Panc1 (cell line): ENCODE results near the gene R3HDML. TPM values are rescaled to one million over a fixed set of nuclear protein-coding genes. Genes with fewer than 3 reads are reported as not detected.

Experiments used
- ATAC-seq: fragments of 200-7000 bp; cut with Tn5 transposase; 2 replicates; pipeline ENCODE4 v1.9.1; 2020; ENCODE audit warnings: mild to moderate bottlenecking, moderate library complexity
- BruUV-seq: library from RNA; stranded (reverse); fragments of 400-500 nt; replicated peaks from 2 replicates; lab custom pipeline; 2021; lab: Mats Ljungman, UMichigan
- CTCF ChIA-PET: fragments of 300-600 bp; sonication (Branson Sonifier 250); formaldehyde crosslinking; loops from one replicate; lab custom pipeline; 2022; ENCODE audit warnings: antibody characterized with exemption; lab: Charles Lee
- POLR2A ChIA-PET: fragments of 300-600 bp; sonication (Branson Sonifier 250); formaldehyde crosslinking; loops from one replicate; lab custom pipeline; 2022; ENCODE audit warnings: antibody characterized with exemption; lab: Charles Lee
- DNase-seq: peaks from one replicate; pipeline ENCODE4 v3.0.0-alpha.2; 2010; ENCODE audit warnings: low read depth, low spot score
- H3K27ac ChIP-seq: 2 replicates; pipeline ENCODE4 v1.5.1; 2011; ENCODE audit warnings: mild to moderate bottlenecking, low read length, inconsistent platforms
- H3K27me3 ChIP-seq: fragments of 200-500 bp; sonication (Bioruptor generic); 2 replicates; pipeline ENCODE4 v1.6.0; 2014; ENCODE audit warnings: low read length, inconsistent platforms; ENCODE audit not compliant: control insufficient read depth, insufficient read depth
- H3K36me3 ChIP-seq: fragments of 200-500 bp; sonication (Bioruptor generic); 2 replicates; pipeline ENCODE4 v1.5.1; 2014; ENCODE audit warnings: inconsistent platforms, mild to moderate bottlenecking, low read length, moderate library complexity; ENCODE audit not compliant: control insufficient read depth, insufficient read depth
- H3K4me1 ChIP-seq: 2 replicates; pipeline ENCODE4 v1.5.1; 2011; ENCODE audit warnings: inconsistent platforms, mild to moderate bottlenecking, low read length, moderate library complexity; ENCODE audit not compliant: control insufficient read depth, insufficient read depth
- H3K4me3 ChIP-seq, 2 experiments: 2 replicates each; pipeline ENCODE4 v1.5.1; 2011 to 2012; ENCODE audit warnings: low read depth in 2 of 2, low read length in 2 of 2, mild to moderate bottlenecking in 2 of 2, inconsistent platforms in 1 of 2, moderate library complexity in 1 of 2
- H3K9me3 ChIP-seq: fragments of 200-500 bp; sonication (Bioruptor generic); 2 replicates; pipeline ENCODE4 v1.5.1; 2014; ENCODE audit warnings: low read depth, mild to moderate bottlenecking, inconsistent platforms, low read length, moderate library complexity; ENCODE audit not compliant: control insufficient read depth, insufficient read depth
- POLR2AphosphoS5 ChIP-seq: IDR thresholded peaks from 2 replicates; pipeline ENCODE4 v1.6.1; 2012; ENCODE audit warnings: mild to moderate bottlenecking, low read depth, low read length, moderate library complexity
- SIN3A ChIP-seq: IDR thresholded peaks from 2 replicates; pipeline ENCODE4 v1.6.1; 2012; ENCODE audit warnings: low read depth, mild to moderate bottlenecking, low read length, moderate library complexity, borderline replicate concordance; ENCODE audit not compliant: insufficient read depth
- TCF7L2 ChIP-seq: IDR thresholded peaks from 2 replicates; pipeline ENCODE4 v1.6.1; 2011; ENCODE audit warnings: mild to moderate bottlenecking, low read depth, low read length, inconsistent platforms
- in situ Hi-C: cut with HindIII; loops from 2 replicates; pipeline ENCODE4 v1.10.0; 2016; ENCODE audit warnings: low sequenced_read_pairs, low pct_unique_long_range_greater_than_20kb
- intact Hi-C: fragments of 100-400 bp; cut with micrococcal nuclease; formaldehyde crosslinking; loops from one replicate; pipeline ENCODE4 v1.10.0; 2022; ENCODE audit not compliant: unreplicated experiment
- total RNA-seq: library from RNA; stranded (reverse); gene quantifications from one replicate; pipeline ENCODE4 v1.2.1, GENCODE V29; 2021; ENCODE audit not compliant: unreplicated experiment
- TF ChIP-seq, protein P1 (sequence below), 2 experiments: IDR thresholded peaks; 2 replicates each; pipeline ENCODE4 v1.6.1; 2011 to 2012; ENCODE audit warnings: low read depth in 2 of 2, control low read depth in 1 of 2, low read length in 1 of 2, mild to moderate bottlenecking in 1 of 2, moderate library complexity in 1 of 2; ENCODE audit not compliant: insufficient read depth in 1 of 2
- TF ChIP-seq, protein P2 (sequence below): fragments of 450-650 bp; IDR thresholded peaks from 2 replicates; pipeline ENCODE4 v1.5.1; 2017; ENCODE audit warnings: mild to moderate bottlenecking

Gene R3HDML
- total RNA-seq, 1 experiment from 2014 or later = not detected

DNA sequence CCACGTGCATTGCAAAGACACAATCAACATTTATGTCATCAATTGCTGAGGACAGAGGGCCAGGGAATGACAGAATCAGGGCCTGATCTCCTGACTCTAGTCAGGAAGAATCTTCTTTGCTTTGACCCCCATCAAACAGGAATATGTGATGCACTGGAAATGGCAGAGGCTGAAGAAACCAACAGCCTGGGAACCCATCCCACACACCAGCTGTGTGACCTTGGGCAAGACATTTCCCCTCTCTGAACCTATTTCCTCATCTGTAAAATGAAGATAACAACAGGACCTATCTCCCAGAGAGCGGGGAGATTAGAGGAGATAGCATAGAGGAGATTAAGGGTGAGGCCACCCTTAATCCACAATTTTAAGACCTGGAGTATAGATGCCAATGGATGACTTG lies 20.2 kb downstream of the R3HDML start:
- TF ChIP-seq SIN3A (no peak), TCF7L2 (no peak), POLR2AphosphoS5 (no peak)
- TF ChIP-seq, protein P1, sequence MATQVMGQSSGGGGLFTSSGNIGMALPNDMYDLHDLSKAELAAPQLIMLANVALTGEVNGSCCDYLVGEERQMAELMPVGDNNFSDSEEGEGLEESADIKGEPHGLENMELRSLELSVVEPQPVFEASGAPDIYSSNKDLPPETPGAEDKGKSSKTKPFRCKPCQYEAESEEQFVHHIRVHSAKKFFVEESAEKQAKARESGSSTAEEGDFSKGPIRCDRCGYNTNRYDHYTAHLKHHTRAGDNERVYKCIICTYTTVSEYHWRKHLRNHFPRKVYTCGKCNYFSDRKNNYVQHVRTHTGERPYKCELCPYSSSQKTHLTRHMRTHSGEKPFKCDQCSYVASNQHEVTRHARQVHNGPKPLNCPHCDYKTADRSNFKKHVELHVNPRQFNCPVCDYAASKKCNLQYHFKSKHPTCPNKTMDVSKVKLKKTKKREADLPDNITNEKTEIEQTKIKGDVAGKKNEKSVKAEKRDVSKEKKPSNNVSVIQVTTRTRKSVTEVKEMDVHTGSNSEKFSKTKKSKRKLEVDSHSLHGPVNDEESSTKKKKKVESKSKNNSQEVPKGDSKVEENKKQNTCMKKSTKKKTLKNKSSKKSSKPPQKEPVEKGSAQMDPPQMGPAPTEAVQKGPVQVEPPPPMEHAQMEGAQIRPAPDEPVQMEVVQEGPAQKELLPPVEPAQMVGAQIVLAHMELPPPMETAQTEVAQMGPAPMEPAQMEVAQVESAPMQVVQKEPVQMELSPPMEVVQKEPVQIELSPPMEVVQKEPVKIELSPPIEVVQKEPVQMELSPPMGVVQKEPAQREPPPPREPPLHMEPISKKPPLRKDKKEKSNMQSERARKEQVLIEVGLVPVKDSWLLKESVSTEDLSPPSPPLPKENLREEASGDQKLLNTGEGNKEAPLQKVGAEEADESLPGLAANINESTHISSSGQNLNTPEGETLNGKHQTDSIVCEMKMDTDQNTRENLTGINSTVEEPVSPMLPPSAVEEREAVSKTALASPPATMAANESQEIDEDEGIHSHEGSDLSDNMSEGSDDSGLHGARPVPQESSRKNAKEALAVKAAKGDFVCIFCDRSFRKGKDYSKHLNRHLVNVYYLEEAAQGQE (IDR thresholded peaks at IDR 0.05; ENCODE audit: insufficient read depth in 1 of 2, low read depth in 2 of 2, low read length in 1 of 2) = no peak
- TF ChIP-seq, protein P2, sequence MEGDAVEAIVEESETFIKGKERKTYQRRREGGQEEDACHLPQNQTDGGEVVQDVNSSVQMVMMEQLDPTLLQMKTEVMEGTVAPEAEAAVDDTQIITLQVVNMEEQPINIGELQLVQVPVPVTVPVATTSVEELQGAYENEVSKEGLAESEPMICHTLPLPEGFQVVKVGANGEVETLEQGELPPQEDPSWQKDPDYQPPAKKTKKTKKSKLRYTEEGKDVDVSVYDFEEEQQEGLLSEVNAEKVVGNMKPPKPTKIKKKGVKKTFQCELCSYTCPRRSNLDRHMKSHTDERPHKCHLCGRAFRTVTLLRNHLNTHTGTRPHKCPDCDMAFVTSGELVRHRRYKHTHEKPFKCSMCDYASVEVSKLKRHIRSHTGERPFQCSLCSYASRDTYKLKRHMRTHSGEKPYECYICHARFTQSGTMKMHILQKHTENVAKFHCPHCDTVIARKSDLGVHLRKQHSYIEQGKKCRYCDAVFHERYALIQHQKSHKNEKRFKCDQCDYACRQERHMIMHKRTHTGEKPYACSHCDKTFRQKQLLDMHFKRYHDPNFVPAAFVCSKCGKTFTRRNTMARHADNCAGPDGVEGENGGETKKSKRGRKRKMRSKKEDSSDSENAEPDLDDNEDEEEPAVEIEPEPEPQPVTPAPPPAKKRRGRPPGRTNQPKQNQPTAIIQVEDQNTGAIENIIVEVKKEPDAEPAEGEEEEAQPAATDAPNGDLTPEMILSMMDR = no peak
- Histone ChIP-seq H3K27ac (no peak overlapping the region), H3K9me3 (no peaks in the 10 kb centered on the region), H3K4me3 (no peak overlapping the region), H3K36me3 (no peaks in the 10 kb centered on the region), H3K27me3 (no peaks in the 10 kb centered on the region; the same call in 1 of the 2 replicates), H3K4me1 (no peaks in the 10 kb centered on the region)
- ATAC-seq (no peak), DNase-seq (no peak)
- BruUV-seq = no TSS peak
- CTCF ChIA-PET = no interaction called here
- intact Hi-C loops (no loop called here), in situ Hi-C loops (no loop called here)
- POLR2A ChIA-PET = no interaction called here

DNA sequence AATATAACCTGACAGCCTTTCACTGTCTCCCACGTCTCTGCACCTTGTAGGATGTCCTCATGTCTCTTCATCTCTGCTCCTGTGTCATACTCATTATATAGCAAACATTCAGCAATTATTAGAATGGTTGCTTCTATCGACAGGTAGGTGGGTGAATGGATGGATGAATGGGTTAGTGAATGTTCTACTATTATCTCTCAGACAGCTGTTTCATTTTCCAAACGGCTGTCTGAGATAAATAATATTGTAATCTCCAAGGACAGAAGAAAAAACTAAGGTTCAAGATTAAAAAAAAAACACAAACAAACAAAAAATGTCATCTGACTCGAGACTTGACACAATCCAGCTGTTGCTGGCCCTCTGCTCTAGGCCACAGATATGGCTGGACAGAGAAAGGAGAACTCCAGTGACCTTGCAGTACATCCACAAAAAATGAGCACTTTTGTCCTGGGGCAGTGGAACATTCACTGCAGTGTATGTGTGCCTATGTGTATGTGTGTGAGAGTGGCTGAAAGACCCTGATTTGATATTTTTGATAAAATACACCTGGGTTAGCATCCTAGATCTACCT lies 20.8 kb downstream of the R3HDML start:
- Histone ChIP-seq H3K4me3 (no peak overlapping the region), H3K4me1 (no peaks in the 10 kb centered on the region), H3K9me3 (no peaks in the 10 kb centered on the region), H3K36me3 (no peaks in the 10 kb centered on the region), H3K27ac (no peak overlapping the region), H3K27me3 (no peaks in the 10 kb centered on the region; the same call in 1 of the 2 replicates)
- intact Hi-C loops (no loop called here), in situ Hi-C loops (no loop called here)
- ChIA-PET POLR2A (no interaction called here), CTCF (no interaction called here)
- ATAC-seq = no peak
- BruUV-seq = no TSS peak
- TF ChIP-seq SIN3A = no peak
- TF ChIP-seq, protein P2 = no peak
- no peak for TF ChIP-seq TCF7L2
- TF ChIP-seq, protein P1 (IDR thresholded peaks at IDR 0.05; ENCODE audit: insufficient read depth in 1 of 2, low read depth in 2 of 2, low read length in 1 of 2) = no peak
- no peak for TF ChIP-seq POLR2AphosphoS5
- DNase-seq = no peak
